ENCODE measurements around the gene PRUNE2.

DNA sequence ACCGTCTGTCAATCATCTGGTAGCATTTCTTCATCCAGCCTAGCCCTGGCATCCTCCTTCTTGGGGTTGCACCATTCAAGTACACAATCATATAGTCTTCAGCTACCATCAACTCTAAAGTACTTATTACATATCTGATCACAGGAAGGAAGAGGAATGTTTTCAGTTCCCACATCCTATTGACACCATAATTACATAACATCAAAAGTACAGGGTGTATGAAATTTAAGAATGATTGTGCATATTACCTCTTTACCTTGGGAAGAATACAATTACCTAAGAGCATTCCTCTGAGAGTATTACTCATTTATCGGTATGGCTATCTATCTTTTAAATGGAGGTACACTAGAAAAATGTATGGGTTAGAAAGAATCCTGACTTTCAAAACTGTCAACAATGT lies 268.5 kb downstream of the PRUNE2 start:
- TF ChIP-seq CTCF (IDR thresholded peaks at IDR 0.05) (no peak), POLR2A (IDR thresholded peaks at IDR 0.05) (no peak)
